Activated T-cell treated with anti-CD3 and anti-CD28 coated beads, Interleukin-2, amount 50 U/mL, for 4 hours (primary cell): ENCODE measurements around the gene MMS19. TPM values are rescaled to one million over a fixed set of nuclear protein-coding genes. Genes with fewer than 3 reads are reported as not detected.
"Not testable (repeated sequence)": the region's sequence is repeated elsewhere in the genome, so short reads cannot be mapped to it uniquely, and the experiment has no call there.

ENCODE experiments used
- ATAC-seq, 2 donors: fragments of 200-7000 bp; cut with Tn5 transposase; one replicate each; pipeline ENCODE4 v1.10.0; 2021
- DNase-seq: peaks from one replicate; pipeline ENCODE4 v3.0.0-alpha.2; 2020
- H3K27me3 Mint-ChIP-seq: one replicate; pipeline ENCODE4 v1.8.0; 2021; ENCODE audit warnings: low read depth, mixed read lengths
- H3K36me3 Mint-ChIP-seq: one replicate; pipeline ENCODE4 v1.8.0; 2022; ENCODE audit warnings: mixed read lengths; ENCODE audit not compliant: insufficient read depth
- H3K4me1 Mint-ChIP-seq: one replicate; pipeline ENCODE4 v1.8.0; 2021; ENCODE audit warnings: low read depth, mixed read lengths
- H3K4me3 Mint-ChIP-seq: one replicate; pipeline ENCODE4 v1.8.0; 2021; ENCODE audit warnings: mild to moderate bottlenecking, moderate library complexity, mixed read lengths
- H3K9me3 Mint-ChIP-seq: one replicate; pipeline ENCODE4 v1.8.0; 2021; ENCODE audit warnings: mixed read lengths
- total RNA-seq, 3 donors: library from RNA; stranded (reverse); gene quantifications; one replicate each; pipeline ENCODE4 v1.2.1, GENCODE V29; 2021

Gene MMS19
- total RNA-seq, 3 donors from 2014 or later: 77.3 to 87.5 (median 83.4) TPM

GRCh38 chr10:97479410-97479809 is 18.8 kb downstream of the MMS19 start:
- not testable (repeated sequence) for H3K4me3 Mint-ChIP-seq, DNase-seq, ATAC-seq, H3K27me3 Mint-ChIP-seq, H3K9me3 Mint-ChIP-seq, H3K4me1 Mint-ChIP-seq
- H3K36me3 Mint-ChIP-seq: peaks cover 51% of the 10 kb centered on the region

GRCh38 chr10:97475936-97476594 is 22.2 kb downstream of the MMS19 start:
- DNase-seq (no peak), ATAC-seq (no peak)
- Mint-ChIP-seq H3K36me3 (peaks cover 54% of the 10 kb centered on the region), H3K4me1 (no peaks in the 10 kb centered on the region), H3K27me3 (no peaks in the 10 kb centered on the region), H3K9me3 (peaks cover 4% of the 10 kb centered on the region), H3K4me3 (no peak overlapping the region)

DNA sequence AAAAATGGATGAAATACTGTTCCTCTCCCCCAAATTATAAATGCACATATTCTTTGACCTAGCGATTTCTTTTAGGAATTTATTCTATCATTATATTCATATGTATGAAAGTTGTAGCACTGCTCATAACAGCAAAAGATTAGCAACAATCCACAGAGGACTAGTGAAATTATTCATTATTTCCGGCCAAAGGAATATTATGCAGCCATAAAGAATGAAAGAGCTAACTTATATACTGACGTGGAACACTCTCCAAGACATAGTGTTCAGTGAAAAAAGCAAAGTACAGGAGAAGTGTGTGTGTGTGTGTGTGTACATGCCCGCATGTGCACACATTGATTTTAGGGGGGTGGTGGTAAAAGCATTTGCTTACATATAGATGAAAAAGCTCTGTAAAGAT is 23.3 kb downstream of the MMS19 start:
- DNase-seq (no peak), ATAC-seq (no peak)
- Mint-ChIP-seq H3K4me1 (no peaks in the 10 kb centered on the region), H3K36me3 (peaks cover 51% of the 10 kb centered on the region), H3K27me3 (no peaks in the 10 kb centered on the region), H3K9me3 (peaks cover 4% of the 10 kb centered on the region), H3K4me3 (no peak overlapping the region)

GRCh38 chr10:97468781-97469180 is 29.4 kb downstream of the MMS19 start:
- peaks cover 32% of the 10 kb centered on the region for H3K36me3 Mint-ChIP-seq
- H3K27me3 Mint-ChIP-seq, DNase-seq, H3K9me3 Mint-ChIP-seq, H3K4me3 Mint-ChIP-seq, ATAC-seq, H3K4me1 Mint-ChIP-seq: not testable (repeated sequence)

DNA sequence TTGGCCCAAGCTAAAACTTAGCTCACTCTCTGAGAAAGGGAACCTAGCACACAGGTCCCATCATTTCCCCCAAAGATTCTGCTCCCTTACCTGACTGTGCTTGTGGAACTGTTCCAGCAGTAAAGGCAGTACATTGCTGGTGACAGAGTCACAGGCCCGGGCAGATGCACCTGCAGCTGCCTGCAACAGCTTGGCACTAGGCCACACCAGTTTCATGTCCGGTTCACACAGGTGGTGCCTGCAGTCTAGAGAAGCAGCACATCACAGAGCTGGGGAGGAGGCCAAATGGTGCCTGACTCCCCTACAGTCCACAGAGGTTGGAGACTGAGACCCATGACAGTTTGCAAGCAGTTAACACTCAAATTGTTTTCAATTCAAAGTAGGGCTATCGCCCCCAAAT is 30.1 kb downstream of the MMS19 start:
- DNase-seq: no peak
- Mint-ChIP-seq H3K27me3 (no peaks in the 10 kb centered on the region), H3K36me3 (peaks cover 30% of the 10 kb centered on the region), H3K4me1 (peaks cover 2% of the 10 kb centered on the region), H3K4me3 (no peak overlapping the region), H3K9me3 (no peaks in the 10 kb centered on the region)
- ATAC-seq: no peak

- Mint-ChIP-seq H3K4me3 (no peak overlapping the region), H3K9me3 (no peaks in the 10 kb centered on the region), H3K27me3 (no peaks in the 10 kb centered on the region), H3K36me3 (peaks cover 33% of the 10 kb centered on the region), H3K4me1 (peaks cover 2% of the 10 kb centered on the region)
- DNase-seq: no peak
- ATAC-seq: no peak
Observed at GRCh38 chr10:97466755-97467154, 31.5 kb downstream of the MMS19 start.

DNA sequence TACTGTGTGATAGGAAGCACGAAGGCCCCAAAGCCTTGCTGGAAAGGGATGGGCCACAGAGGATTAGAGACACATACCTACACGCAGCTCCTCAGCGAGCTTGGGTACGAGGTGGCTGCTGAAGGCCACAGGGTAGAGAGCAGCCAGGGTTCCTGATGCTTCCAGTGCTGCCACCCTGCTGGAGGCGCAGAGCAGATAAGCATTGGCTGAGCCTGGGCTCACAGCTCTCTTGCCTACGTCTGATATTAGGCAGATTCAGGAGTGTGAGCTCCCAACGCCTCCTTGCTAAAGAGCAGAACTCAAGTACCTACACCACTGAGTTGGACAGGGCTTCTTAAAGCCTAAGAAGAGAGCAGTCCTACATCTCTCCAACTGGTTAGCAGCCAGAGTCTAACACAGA is 32.2 kb downstream of the MMS19 start:
- Mint-ChIP-seq H3K9me3 (no peaks in the 10 kb centered on the region), H3K27me3 (no peaks in the 10 kb centered on the region), H3K36me3 (peaks cover 34% of the 10 kb centered on the region)

DNA sequence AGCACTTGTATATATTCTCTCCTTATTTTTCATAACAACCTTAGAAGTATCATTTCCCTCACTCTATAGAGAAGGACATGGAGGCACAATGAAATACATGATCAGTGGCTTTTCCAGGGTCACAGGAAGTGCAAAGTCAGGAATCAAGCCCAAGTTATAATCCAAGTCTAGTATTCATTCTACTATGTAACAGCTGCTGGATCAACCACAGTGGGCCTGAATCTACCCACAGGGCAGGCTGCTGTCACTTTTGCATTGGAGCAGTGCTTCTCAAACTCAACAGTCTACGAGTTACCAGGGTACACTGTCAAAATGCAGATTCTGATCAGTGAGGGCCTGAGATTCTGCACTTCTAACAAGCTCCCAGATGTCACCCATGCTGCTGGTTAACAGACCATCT is 34.0 kb downstream of the MMS19 start:
- H3K9me3 Mint-ChIP-seq: no peaks in the 10 kb centered on the region
- H3K4me1 Mint-ChIP-seq: peaks cover 2% of the 10 kb centered on the region
- DNase-seq: no peak
- H3K27me3 Mint-ChIP-seq: no peaks in the 10 kb centered on the region
- peaks cover 33% of the 10 kb centered on the region for H3K36me3 Mint-ChIP-seq
- H3K4me3 Mint-ChIP-seq: no peak overlapping the region
- no peak for ATAC-seq

More for the DNA sequence above, 32.2 kb downstream of the MMS19 start:
- ATAC-seq (no peak), DNase-seq (no peak)
- no peak overlapping the region for H3K4me3 Mint-ChIP-seq
- peaks cover 2% of the 10 kb centered on the region for H3K4me1 Mint-ChIP-seq

- ATAC-seq (peak; percentile 55 to 69), DNase-seq (peak; percentile 21)
- no peaks in the 10 kb centered on the region for H3K27me3 Mint-ChIP-seq
- H3K9me3 Mint-ChIP-seq: no peaks in the 10 kb centered on the region
- peaks cover 36% of the 10 kb centered on the region for H3K36me3 Mint-ChIP-seq
- peaks cover 2% of the 10 kb centered on the region for H3K4me1 Mint-ChIP-seq
- H3K4me3 Mint-ChIP-seq: no peak overlapping the region
Observed at GRCh38 chr10:97463363-97464132, 34.7 kb downstream of the MMS19 start.

GRCh38 chr10:97462309-97462708 is 35.9 kb downstream of the MMS19 start:
- peaks cover 41% of the 10 kb centered on the region for H3K36me3 Mint-ChIP-seq

DNA sequence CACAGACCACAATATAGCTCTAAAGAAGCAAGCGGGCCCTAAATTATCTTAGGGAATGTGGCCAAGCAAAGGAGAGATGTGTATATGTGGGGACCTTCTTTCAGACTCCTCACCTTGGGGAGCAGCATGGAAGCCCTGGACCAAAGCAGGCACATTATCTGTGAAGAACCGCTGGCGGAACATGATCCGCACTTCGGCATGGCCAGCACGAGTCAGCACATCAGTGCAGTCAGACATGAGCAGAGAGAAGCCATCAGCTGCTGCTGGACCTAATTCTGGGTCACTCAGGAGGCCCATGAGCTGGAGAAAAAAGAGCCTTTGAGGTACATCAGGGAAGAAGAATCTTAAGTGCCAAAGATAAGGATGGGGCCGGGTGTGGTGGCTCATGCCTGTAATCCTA is 38.3 kb downstream of the MMS19 start:
- H3K36me3 Mint-ChIP-seq: peaks cover 40% of the 10 kb centered on the region
- no peak overlapping the region for H3K4me3 Mint-ChIP-seq
- H3K9me3 Mint-ChIP-seq: no peaks in the 10 kb centered on the region
- DNase-seq (no peak), ATAC-seq (no peak)
- H3K27me3 Mint-ChIP-seq: no peaks in the 10 kb centered on the region
- H3K4me1 Mint-ChIP-seq: peaks cover 9% of the 10 kb centered on the region

More at GRCh38 chr10:97462309-97462708, 35.9 kb downstream of the MMS19 start:
- Mint-ChIP-seq H3K4me1 (peaks cover 2% of the 10 kb centered on the region), H3K9me3 (no peaks in the 10 kb centered on the region), H3K4me3 (no peak overlapping the region), H3K27me3 (no peaks in the 10 kb centered on the region)
- ATAC-seq (no peak), DNase-seq (no peak)

DNA sequence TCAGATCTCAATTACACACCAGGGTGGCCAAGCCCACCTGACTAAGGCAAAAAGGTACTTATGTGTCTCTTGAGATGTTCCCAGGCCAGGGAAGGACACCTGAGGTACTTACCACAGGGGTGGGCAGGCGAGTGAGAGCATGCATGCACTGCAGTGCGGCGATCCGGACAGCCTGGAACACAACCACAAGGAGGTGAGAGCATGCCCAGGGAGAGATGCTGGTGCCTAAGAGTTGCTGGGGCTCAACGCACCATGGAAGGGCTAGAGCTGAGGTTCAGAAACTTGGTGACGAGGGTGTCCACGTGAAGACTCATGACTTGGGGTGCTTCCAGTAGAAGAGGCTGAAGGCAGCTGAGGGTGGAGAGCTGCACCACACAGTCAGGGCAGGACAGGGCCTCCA is 39.1 kb downstream of the MMS19 start:
- peaks cover 42% of the 10 kb centered on the region for H3K36me3 Mint-ChIP-seq
- no peaks in the 10 kb centered on the region for H3K9me3 Mint-ChIP-seq
- no peak for DNase-seq
- H3K27me3 Mint-ChIP-seq: no peaks in the 10 kb centered on the region
- ATAC-seq: no peak
- H3K4me1 Mint-ChIP-seq: peaks cover 17% of the 10 kb centered on the region
- H3K4me3 Mint-ChIP-seq: no peak overlapping the region

GRCh38 chr10:97456686-97457065 is 41.5 kb downstream of the MMS19 start:
- Mint-ChIP-seq H3K9me3 (no peaks in the 10 kb centered on the region), H3K36me3 (peaks cover 35% of the 10 kb centered on the region), H3K4me1 (peaks cover 25% of the 10 kb centered on the region), H3K4me3 (no peak overlapping the region), H3K27me3 (no peaks in the 10 kb centered on the region)
- no peak for DNase-seq
- no peak for ATAC-seq

- Mint-ChIP-seq H3K36me3 (peaks cover 32% of the 10 kb centered on the region), H3K4me1 (peaks cover 27% of the 10 kb centered on the region), H3K27me3 (no peaks in the 10 kb centered on the region), H3K9me3 (no peaks in the 10 kb centered on the region), H3K4me3 (no peak overlapping the region)
- no peak for DNase-seq
- no peak for ATAC-seq
Observed at GRCh38 chr10:97456034-97456685, 42.1 kb downstream of the MMS19 start.
